ENCODE measurements around the gene SH3BGR. TPM values are rescaled to one million over a fixed set of nuclear protein-coding genes. Genes with fewer than 3 reads are reported as not detected.

SH3BGR gene
- total and polyA plus RNA-seq, 10 of the 15 experiments (the other 5 are each of a cell fraction or from before 2014, with no cell fraction given), result 0.45 to 3.5 (median 1.7) TPM

DNA sequence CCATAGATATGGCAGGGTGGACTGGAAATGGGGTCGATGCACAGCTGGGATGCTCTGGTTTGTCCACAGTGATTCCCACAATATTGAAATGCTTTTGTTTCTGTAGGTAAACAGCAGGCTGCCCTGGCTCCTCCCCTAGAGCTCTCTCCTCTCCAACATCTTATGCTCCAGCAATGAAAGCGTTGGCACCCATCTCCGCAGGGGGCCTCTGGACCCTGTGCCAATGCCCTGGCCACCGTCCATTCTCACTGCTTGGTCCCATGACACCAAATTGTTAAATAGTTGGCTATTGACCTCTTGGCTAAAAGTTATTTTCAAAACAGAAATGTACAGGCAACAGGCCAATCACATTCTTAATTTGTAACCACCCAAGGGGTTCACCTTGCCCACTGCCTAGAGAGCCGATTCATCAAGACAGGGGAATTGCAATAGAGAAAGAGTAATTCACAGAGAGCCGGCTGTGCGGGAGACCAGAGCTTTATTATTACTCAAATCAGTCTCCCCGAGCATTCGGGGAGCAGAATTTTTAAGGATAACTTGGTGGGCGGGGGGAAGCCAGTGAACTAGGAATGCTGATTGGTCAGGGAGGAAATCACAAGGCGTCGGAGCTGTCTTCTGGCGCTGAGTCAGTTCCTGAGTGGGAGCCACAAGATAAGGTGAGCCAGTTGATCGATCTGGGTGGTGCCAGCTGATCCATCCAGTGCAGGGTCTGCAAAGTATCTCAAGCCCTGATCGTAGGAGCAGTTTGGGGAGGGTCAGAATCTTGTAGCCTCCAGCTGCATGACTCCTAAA is 84.1 kb downstream of the SH3BGR start:
- intact Hi-C loops (cut with micrococcal nuclease; ENCODE audit: unreplicated experiment), result no loop called here
- no peaks in the 10 kb centered on the region for H3K36me3 ChIP-seq (ENCODE audit: control insufficient read depth in 2 of 2, insufficient read depth in 2 of 2, low read length in 1 of 2)
- ChIA-PET SMC1A (ENCODE audit: uncharacterized antibody, unreplicated experiment) (no interaction called here), RAD21 (ENCODE audit: unreplicated experiment) (no interaction called here), CTCF (no interaction called here), POLR2A (no interaction called here)
- DNase-seq (ENCODE audit: low read depth, low spot score), result no peak
- H3K4me3 ChIP-seq, result no peak overlapping the region
- H3K4me1 ChIP-seq (ENCODE audit: control insufficient read depth, insufficient read depth, low read length), result no peaks in the 10 kb centered on the region
- no peaks in the 10 kb centered on the region for H4K20me1 ChIP-seq (ENCODE audit: control insufficient read depth, insufficient read depth)
- no peak overlapping the region for H2AFZ ChIP-seq (ENCODE audit: control insufficient read depth, low read depth, low read length)
- no peak overlapping the region for H3K4me2 ChIP-seq (ENCODE audit: control insufficient read depth, insufficient read depth)
- TF ChIP-seq ZNF384 (IDR thresholded peaks at IDR 0.05; ENCODE audit: borderline replicate concordance, low read depth, low read length) (no peak), TAF1 (IDR thresholded peaks at IDR 0.05; ENCODE audit: borderline replicate concordance, low read depth, low read length) (no peak), RCOR1 (conservative IDR thresholded peaks at IDR 0.05; ENCODE audit: low read depth, low read length) (no peak), EZH2 (IDR thresholded peaks at IDR 0.05; ENCODE audit: borderline replicate concordance, control insufficient read depth, low read depth, low read length) (no peak), HDAC2 (IDR thresholded peaks at IDR 0.05) (no peak), IRF4 (IDR thresholded peaks at IDR 0.05; ENCODE audit: low read depth, low read length) (no peak)
- TF ChIP-seq, protein P1, sequence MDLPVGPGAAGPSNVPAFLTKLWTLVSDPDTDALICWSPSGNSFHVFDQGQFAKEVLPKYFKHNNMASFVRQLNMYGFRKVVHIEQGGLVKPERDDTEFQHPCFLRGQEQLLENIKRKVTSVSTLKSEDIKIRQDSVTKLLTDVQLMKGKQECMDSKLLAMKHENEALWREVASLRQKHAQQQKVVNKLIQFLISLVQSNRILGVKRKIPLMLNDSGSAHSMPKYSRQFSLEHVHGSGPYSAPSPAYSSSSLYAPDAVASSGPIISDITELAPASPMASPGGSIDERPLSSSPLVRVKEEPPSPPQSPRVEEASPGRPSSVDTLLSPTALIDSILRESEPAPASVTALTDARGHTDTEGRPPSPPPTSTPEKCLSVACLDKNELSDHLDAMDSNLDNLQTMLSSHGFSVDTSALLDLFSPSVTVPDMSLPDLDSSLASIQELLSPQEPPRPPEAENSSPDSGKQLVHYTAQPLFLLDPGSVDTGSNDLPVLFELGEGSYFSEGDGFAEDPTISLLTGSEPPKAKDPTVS (IDR thresholded peaks at IDR 0.05; ENCODE audit: low read depth, low read length), result no peak
- TF ChIP-seq, protein P2, sequence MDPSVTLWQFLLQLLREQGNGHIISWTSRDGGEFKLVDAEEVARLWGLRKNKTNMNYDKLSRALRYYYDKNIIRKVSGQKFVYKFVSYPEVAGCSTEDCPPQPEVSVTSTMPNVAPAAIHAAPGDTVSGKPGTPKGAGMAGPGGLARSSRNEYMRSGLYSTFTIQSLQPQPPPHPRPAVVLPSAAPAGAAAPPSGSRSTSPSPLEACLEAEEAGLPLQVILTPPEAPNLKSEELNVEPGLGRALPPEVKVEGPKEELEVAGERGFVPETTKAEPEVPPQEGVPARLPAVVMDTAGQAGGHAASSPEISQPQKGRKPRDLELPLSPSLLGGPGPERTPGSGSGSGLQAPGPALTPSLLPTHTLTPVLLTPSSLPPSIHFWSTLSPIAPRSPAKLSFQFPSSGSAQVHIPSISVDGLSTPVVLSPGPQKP (IDR thresholded peaks at IDR 0.05; ENCODE audit: low read depth, low read length), result no peak
- in situ Hi-C loops (cut with MboI), result no loop called here
- H3K27me3 ChIP-seq (replicated peaks in 1 of 2; ENCODE audit: control insufficient read depth in 2 of 2, insufficient read depth in 2 of 2, low read length in 1 of 2), result no peaks in the 10 kb centered on the region
- no peak for ATAC-seq
- no TSS peak for BruUV-seq (replicated peaks)
- WGBS (ENCODE audit: insufficient coverage, insufficient replicate concordance, low lambda C conversion rate, missing lambda C conversion rate), result 42% methylated on average over 15 of the region's 15 CpGs
- no peak for FAIRE-seq
- H3K27ac ChIP-seq (ENCODE audit: control insufficient read depth, insufficient read depth), result no peak overlapping the region
- H3K9ac ChIP-seq (ENCODE audit: control insufficient read depth, insufficient read depth, low read length), result no peak overlapping the region
- H3K79me2 ChIP-seq (ENCODE audit: control insufficient read depth, insufficient read depth, low read length), result no peaks in the 10 kb centered on the region
- H3K9me3 ChIP-seq (replicated peaks; ENCODE audit: control insufficient read depth, insufficient read depth, low read length), result no peaks in the 10 kb centered on the region; the same call in 2 of the 3 replicates
